A673 (cell line): ENCODE measurements around the gene VAMP1. TPM values are rescaled to one million over a fixed set of nuclear protein-coding genes. Genes with fewer than 3 reads are reported as not detected.

ENCODE experiments used
- BruUV-seq: library from RNA; stranded (reverse); fragments of 400-500 nt; replicated peaks from 2 replicates; lab custom pipeline; 2021; lab: Mats Ljungman, UMichigan
- CTCF ChIA-PET: fragments of 300-600 bp; sonication (Branson Sonifier 250); formaldehyde crosslinking; loops from one replicate; lab custom pipeline; 2022; ENCODE audit warnings: antibody characterized with exemption; lab: Charles Lee
- POLR2A ChIA-PET: fragments of 300-600 bp; sonication (Branson Sonifier 250); formaldehyde crosslinking; loops from one replicate; lab custom pipeline; 2022; ENCODE audit warnings: antibody characterized with exemption; ENCODE audit not compliant: low non-redundant PET; lab: Charles Lee
- DNase-seq: peaks from one replicate; pipeline ENCODE4 v3.0.0-alpha.2; 2015; ENCODE audit warnings: low spot score
- H3K27ac ChIP-seq: fragments of 200-600 bp; sonication (generic); 2 replicates; pipeline ENCODE4 v1.5.1; 2016; ENCODE audit warnings: mixed run types, low read depth, mild to moderate bottlenecking, mixed read lengths, antibody characterized with exemption, low read length; ENCODE audit not compliant: poor library complexity, severe bottlenecking
- H3K27me3 ChIP-seq: fragments of 200-600 bp; sonication (generic); replicated peaks from 2 replicates; pipeline ENCODE4 v1.6.1; 2017; ENCODE audit warnings: mixed run types, low read depth, mild to moderate bottlenecking, mixed read lengths, antibody characterized with exemption, low read length; ENCODE audit not compliant: insufficient read depth, poor library complexity
- H3K36me3 ChIP-seq: fragments of 200-600 bp; sonication (generic); 2 replicates; pipeline ENCODE4 v1.6.1; 2016; ENCODE audit warnings: mixed run types, mild to moderate bottlenecking, mixed read lengths, antibody characterized with exemption, low read length; ENCODE audit not compliant: insufficient read depth, poor library complexity, severe bottlenecking
- H3K4me1 ChIP-seq: fragments of 200-600 bp; sonication (generic); 2 replicates; pipeline ENCODE4 v1.6.1; 2017; ENCODE audit warnings: mixed run types, mild to moderate bottlenecking, mixed read lengths, antibody characterized with exemption, low read length; ENCODE audit not compliant: insufficient read depth, poor library complexity, severe bottlenecking
- H3K4me3 ChIP-seq: fragments of 200-600 bp; sonication (generic); 2 replicates; pipeline ENCODE4 v1.5.1; 2016; ENCODE audit warnings: low read depth, mixed run types, mild to moderate bottlenecking, mixed read lengths, low read length; ENCODE audit not compliant: poor library complexity, severe bottlenecking
- H3K9me3 ChIP-seq: fragments of 200-600 bp; sonication (generic); 2 replicates; pipeline ENCODE4 v1.6.1; 2016; ENCODE audit warnings: mixed run types, low read depth, mild to moderate bottlenecking, mixed read lengths, antibody characterized with exemption, low read length; ENCODE audit not compliant: poor library complexity, severe bottlenecking
- EZH2 ChIP-seq: fragments of 200-600 bp; sonication (generic); IDR thresholded peaks from 2 replicates; pipeline ENCODE4 v1.6.1; 2017; ENCODE audit warnings: borderline replicate concordance, low read depth, mild to moderate bottlenecking, mixed read lengths, antibody characterized with exemption, low read length; ENCODE audit not compliant: poor library complexity, severe bottlenecking
- intact Hi-C: fragments of 100-400 bp; cut with micrococcal nuclease; formaldehyde crosslinking; loops from one replicate; pipeline ENCODE4 v1.10.0; 2022; ENCODE audit not compliant: unreplicated experiment
- total RNA-seq: library from RNA; stranded (reverse); gene quantifications from 2 replicates; pipeline ENCODE4 v1.2.3, GENCODE V29; 2021
- TF ChIP-seq, protein P1 (sequence below): fragments of 300-800, 200-600 bp; sonication (generic); conservative IDR thresholded peaks from 2 replicates; pipeline ENCODE4 v1.5.1; 2017; ENCODE audit warnings: low read depth, mild to moderate bottlenecking, antibody characterized with exemption, low read length, moderate library complexity, mixed read lengths

The VAMP1 gene
- total RNA-seq, 1 experiment from 2014 or later: 10.9 TPM

DNA sequence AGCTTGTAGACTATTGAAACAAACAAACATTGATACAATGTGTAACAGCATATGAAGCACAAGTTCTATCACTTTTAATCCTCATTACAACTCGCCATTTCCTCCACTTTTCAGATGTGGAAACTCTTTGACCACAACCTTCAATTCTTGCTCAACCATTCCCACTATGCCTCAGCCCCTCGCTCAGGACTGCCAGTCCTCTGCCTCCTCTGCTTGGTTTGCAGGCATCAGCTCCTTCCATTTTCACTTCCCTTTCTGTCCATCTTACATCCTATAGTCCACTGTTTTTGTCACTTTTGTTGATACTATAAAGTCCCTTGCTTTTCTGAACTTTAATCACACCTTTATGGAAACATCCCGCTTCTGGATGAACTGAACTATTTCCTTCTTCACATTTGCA lies 53.9 kb downstream of the VAMP1 start:
- no peak for DNase-seq
- intact Hi-C loops: no loop called here
- Histone ChIP-seq H3K27ac (no peak overlapping the region), H3K4me1 (no peaks in the 10 kb centered on the region), H3K4me3 (no peak overlapping the region), H3K9me3 (no peaks in the 10 kb centered on the region), H3K27me3 (no peaks in the 10 kb centered on the region), H3K36me3 (no peaks in the 10 kb centered on the region)
- TF ChIP-seq, protein P1, sequence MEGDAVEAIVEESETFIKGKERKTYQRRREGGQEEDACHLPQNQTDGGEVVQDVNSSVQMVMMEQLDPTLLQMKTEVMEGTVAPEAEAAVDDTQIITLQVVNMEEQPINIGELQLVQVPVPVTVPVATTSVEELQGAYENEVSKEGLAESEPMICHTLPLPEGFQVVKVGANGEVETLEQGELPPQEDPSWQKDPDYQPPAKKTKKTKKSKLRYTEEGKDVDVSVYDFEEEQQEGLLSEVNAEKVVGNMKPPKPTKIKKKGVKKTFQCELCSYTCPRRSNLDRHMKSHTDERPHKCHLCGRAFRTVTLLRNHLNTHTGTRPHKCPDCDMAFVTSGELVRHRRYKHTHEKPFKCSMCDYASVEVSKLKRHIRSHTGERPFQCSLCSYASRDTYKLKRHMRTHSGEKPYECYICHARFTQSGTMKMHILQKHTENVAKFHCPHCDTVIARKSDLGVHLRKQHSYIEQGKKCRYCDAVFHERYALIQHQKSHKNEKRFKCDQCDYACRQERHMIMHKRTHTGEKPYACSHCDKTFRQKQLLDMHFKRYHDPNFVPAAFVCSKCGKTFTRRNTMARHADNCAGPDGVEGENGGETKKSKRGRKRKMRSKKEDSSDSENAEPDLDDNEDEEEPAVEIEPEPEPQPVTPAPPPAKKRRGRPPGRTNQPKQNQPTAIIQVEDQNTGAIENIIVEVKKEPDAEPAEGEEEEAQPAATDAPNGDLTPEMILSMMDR: no peak
- no peak for TF ChIP-seq EZH2
- POLR2A ChIA-PET: no interaction called here
- CTCF ChIA-PET: no interaction called here
- no TSS peak for BruUV-seq

Other genes starting within 250 kb of the VAMP1 start
- gene PLEKHG6, start 160.0 kb downstream of the VAMP1 start, total RNA-seq: 1.0 TPM in 1 of 2 replicates, not detected in the other
- gene TNFRSF1A, start 128.6 kb downstream of the VAMP1 start, total RNA-seq: 82.6 and 91.5 TPM in 2 replicates
- gene SCNN1A, start 95.1 kb downstream of the VAMP1 start, total RNA-seq: not detected in 2 replicates
- 25.7 and 27.5 TPM in 2 replicates for gene LTBR, start 86.5 kb downstream of the VAMP1 start, total RNA-seq
- gene CD27, start 25.7 kb downstream of the VAMP1 start, total RNA-seq: not detected in 2 replicates
- 6.9 and 7.4 TPM in 2 replicates for gene TAPBPL, start 18.6 kb downstream of the VAMP1 start, total RNA-seq
- 378 and 401 TPM in 2 replicates for gene MRPL51, start 22.6 kb upstream of the VAMP1 start, total RNA-seq
- gene NCAPD2, start 23.4 kb upstream of the VAMP1 start, total RNA-seq: 125 and 128 TPM in 2 replicates
- 5,579 and 5,657 TPM in 2 replicates for gene GAPDH, start 63.8 kb upstream of the VAMP1 start, total RNA-seq
- 16.0 and 16.9 TPM in 2 replicates for gene IFFO1, start 85.4 kb upstream of the VAMP1 start, total RNA-seq
- gene NOP2, start 97.6 kb upstream of the VAMP1 start, total RNA-seq: 131 and 177 TPM in 2 replicates
- 281 and 296 TPM in 2 replicates for gene CHD4, start 136.7 kb upstream of the VAMP1 start, total RNA-seq
- gene LPAR5, start 165.3 kb upstream of the VAMP1 start, total RNA-seq: 0.15 and 0.17 TPM in 2 replicates
- gene ACRBP, start 176.8 kb upstream of the VAMP1 start, total RNA-seq: 3.0 and 3.6 TPM in 2 replicates
- gene ING4, start 192.4 kb upstream of the VAMP1 start, total RNA-seq: 21.4 and 25.5 TPM in 2 replicates
- 88.8 and 92.5 TPM in 2 replicates for gene ZNF384, start 218.7 kb upstream of the VAMP1 start, total RNA-seq
- 0.80 and 1.7 TPM in 2 replicates for gene PIANP, start 230.1 kb upstream of the VAMP1 start, total RNA-seq